Loucy (cell line): ENCODE results near the gene BTRC.

Experiments
- H2AFZ ChIP-seq: fragments of 200-600 bp; sonication (generic); 2 replicates; pipeline ENCODE4 v1.6.0; 2016; ENCODE audit warnings: antibody characterized with exemption, mild to moderate bottlenecking, low read length, moderate library complexity
- H3F3A ChIP-seq: fragments of 200-600 bp; 2 replicates; pipeline ENCODE4 v1.6.0; 2016; ENCODE audit warnings: antibody characterized with exemption, low read depth, mild to moderate bottlenecking
- H3K27me3 ChIP-seq: fragments of 200-600 bp; sonication (generic); 2 replicates; pipeline ENCODE4 v1.6.1; 2014; ENCODE audit warnings: low read length, mild to moderate bottlenecking; ENCODE audit not compliant: insufficient read depth, poor library complexity, severe bottlenecking
- H3K36me3 ChIP-seq: fragments of 200-600 bp; sonication (generic); 2 replicates; pipeline ENCODE4 v1.6.1; 2016; ENCODE audit warnings: low read length; ENCODE audit not compliant: insufficient read depth
- H3K4me1 ChIP-seq: fragments of 200-600 bp; sonication (generic); 2 replicates; pipeline ENCODE4 v1.5.1; 2014; ENCODE audit warnings: low read length, mild to moderate bottlenecking; ENCODE audit not compliant: insufficient read depth, poor library complexity, severe bottlenecking
- H3K4me2 ChIP-seq: fragments of 200-600 bp; sonication (generic); 2 replicates; pipeline ENCODE4 v1.6.0; 2014; ENCODE audit warnings: antibody characterized with exemption, low read length, low read depth, mild to moderate bottlenecking; ENCODE audit not compliant: poor library complexity, severe bottlenecking
- H3K4me3 ChIP-seq: fragments of 200-600 bp; sonication (generic); 2 replicates; pipeline ENCODE4 v1.5.1; 2014; ENCODE audit warnings: low read length, mild to moderate bottlenecking, mixed read lengths; ENCODE audit not compliant: poor library complexity, severe bottlenecking
- H3K79me2 ChIP-seq: fragments of 200-600 bp; sonication (generic); 2 replicates; pipeline ENCODE4 v1.6.1; 2014; ENCODE audit warnings: low read length; ENCODE audit not compliant: insufficient read depth
- H3K9ac ChIP-seq: fragments of 200-600 bp; sonication (generic); 2 replicates; pipeline ENCODE4 v1.6.0; 2014; ENCODE audit warnings: mild to moderate bottlenecking, low read depth, low read length, moderate library complexity; ENCODE audit not compliant: poor library complexity, severe bottlenecking
- H3K9me2 ChIP-seq: fragments of 200-600 bp; sonication (generic); replicated peaks from 2 replicates; pipeline ENCODE4 v1.6.1; 2016; ENCODE audit warnings: low read depth, low read length, mixed read lengths
- H3K9me3 ChIP-seq: fragments of 200-600 bp; sonication (generic); 2 replicates; pipeline ENCODE4 v1.6.1; 2014; ENCODE audit warnings: mild to moderate bottlenecking, antibody characterized with exemption, low read length, low read depth; ENCODE audit not compliant: insufficient read depth
- H4K20me1 ChIP-seq: fragments of 200-600 bp; sonication (generic); 2 replicates; pipeline ENCODE4 v1.6.0; 2014; ENCODE audit warnings: antibody characterized with exemption, low read length, mild to moderate bottlenecking; ENCODE audit not compliant: insufficient read depth, poor library complexity, severe bottlenecking
- CTCF ChIP-seq: fragments of 200-600 bp; sonication (generic); conservative IDR thresholded peaks from 2 replicates; pipeline ENCODE4 v1.5.1; 2014; ENCODE audit warnings: mild to moderate bottlenecking, antibody characterized with exemption, low read length
- EZH2phosphoT487 ChIP-seq: fragments of 200-600 bp; IDR thresholded peaks from 2 replicates; pipeline ENCODE4 v1.6.1; 2018; ENCODE audit warnings: antibody characterized with exemption, mild to moderate bottlenecking, moderate library complexity, borderline replicate concordance

The BTRC gene

GRCh38 chr10:101512738-101513137, 158.8 kb downstream of the BTRC start:
- H3K9me2 ChIP-seq = no peaks in the 10 kb centered on the region
- H3K79me2 ChIP-seq = no peaks in the 10 kb centered on the region
- TF ChIP-seq EZH2phosphoT487 (no peak), CTCF (no peak)
- H3K27me3 ChIP-seq = no peaks in the 10 kb centered on the region
- H4K20me1 ChIP-seq = no peaks in the 10 kb centered on the region
- H2AFZ ChIP-seq = no peak overlapping the region
- H3K4me3 ChIP-seq = no peak overlapping the region
- H3K9me3 ChIP-seq = no peaks in the 10 kb centered on the region
- no peak overlapping the region for H3K9ac ChIP-seq
- H3K4me2 ChIP-seq = no peak overlapping the region
- no peaks in the 10 kb centered on the region for H3F3A ChIP-seq
- no peaks in the 10 kb centered on the region for H3K4me1 ChIP-seq
- H3K36me3 ChIP-seq = no peaks in the 10 kb centered on the region

GRCh38 chr10:101513733-101514132, 159.8 kb downstream of the BTRC start:
- no peaks in the 10 kb centered on the region for H3K4me1 ChIP-seq
- H3K36me3 ChIP-seq = no peaks in the 10 kb centered on the region
- H4K20me1 ChIP-seq = no peaks in the 10 kb centered on the region
- H3K9me3 ChIP-seq = no peaks in the 10 kb centered on the region
- H3K27me3 ChIP-seq = no peaks in the 10 kb centered on the region
- no peak overlapping the region for H3K9ac ChIP-seq
- H3K4me3 ChIP-seq = no peak overlapping the region
- H3K79me2 ChIP-seq = no peaks in the 10 kb centered on the region
- H3F3A ChIP-seq = no peaks in the 10 kb centered on the region
- no peak overlapping the region for H2AFZ ChIP-seq
- no peaks in the 10 kb centered on the region for H3K9me2 ChIP-seq
- no peak overlapping the region for H3K4me2 ChIP-seq
- TF ChIP-seq EZH2phosphoT487 = no peak
- no peak for TF ChIP-seq CTCF

- Histone ChIP-seq H3K79me2 (no peaks in the 10 kb centered on the region), H2AFZ (no peak overlapping the region), H3K4me3 (no peak overlapping the region), H3K9me2 (no peaks in the 10 kb centered on the region), H3K9me3 (no peaks in the 10 kb centered on the region), H3F3A (no peaks in the 10 kb centered on the region), H4K20me1 (no peaks in the 10 kb centered on the region), H3K36me3 (peaks cover 3% of the 10 kb centered on the region; the same call in 1 of the 2 replicates), H3K4me2 (no peak overlapping the region), H3K4me1 (no peaks in the 10 kb centered on the region), H3K9ac (no peak overlapping the region), H3K27me3 (no peaks in the 10 kb centered on the region)
- TF ChIP-seq EZH2phosphoT487 (no peak), CTCF (no peak)
Measured at GRCh38 chr10:101525848-101526247, 171.9 kb downstream of the BTRC start.
